Activated T-cell treated with anti-CD3 and anti-CD28 coated beads, Interleukin-2, amount 50 U/mL, for 4 hours (primary cell): ENCODE results near the gene HAT1. TPM values are rescaled to one million over a fixed set of nuclear protein-coding genes. Genes with fewer than 3 reads are reported as not detected.
"Not testable (repeated sequence)": the region's sequence is repeated elsewhere in the genome, so short reads cannot be mapped to it uniquely, and the experiment has no call there.

ENCODE experiments used
- ATAC-seq, 2 donors: fragments of 200-7000 bp; cut with Tn5 transposase; one replicate each; pipeline ENCODE4 v1.10.0; 2021
- DNase-seq: peaks from one replicate; pipeline ENCODE4 v3.0.0-alpha.2; 2020
- H3K27me3 Mint-ChIP-seq: one replicate; pipeline ENCODE4 v1.8.0; 2021; ENCODE audit warnings: low read depth, mixed read lengths
- H3K36me3 Mint-ChIP-seq: one replicate; pipeline ENCODE4 v1.8.0; 2022; ENCODE audit warnings: mixed read lengths; ENCODE audit not compliant: insufficient read depth
- H3K4me1 Mint-ChIP-seq: one replicate; pipeline ENCODE4 v1.8.0; 2021; ENCODE audit warnings: low read depth, mixed read lengths
- H3K4me3 Mint-ChIP-seq: one replicate; pipeline ENCODE4 v1.8.0; 2021; ENCODE audit warnings: mild to moderate bottlenecking, moderate library complexity, mixed read lengths
- H3K9me3 Mint-ChIP-seq: one replicate; pipeline ENCODE4 v1.8.0; 2021; ENCODE audit warnings: mixed read lengths
- total RNA-seq, 3 donors: library from RNA; stranded (reverse); gene quantifications; one replicate each; pipeline ENCODE4 v1.2.1, GENCODE V29; 2021

The HAT1 gene
- total RNA-seq, 3 donors from 2014 or later = 75.7 to 77.6 (median 76.6) TPM

GRCh38 chr2:171972329-171972982 is 50.2 kb downstream of the HAT1 start:
- Mint-ChIP-seq H3K36me3 (peaks cover 33% of the 10 kb centered on the region), H3K4me1 (no peaks in the 10 kb centered on the region), H3K9me3 (no peaks in the 10 kb centered on the region), H3K4me3 (no peak overlapping the region), H3K27me3 (no peaks in the 10 kb centered on the region)
- ATAC-seq (no peak), DNase-seq (no peak)

DNA sequence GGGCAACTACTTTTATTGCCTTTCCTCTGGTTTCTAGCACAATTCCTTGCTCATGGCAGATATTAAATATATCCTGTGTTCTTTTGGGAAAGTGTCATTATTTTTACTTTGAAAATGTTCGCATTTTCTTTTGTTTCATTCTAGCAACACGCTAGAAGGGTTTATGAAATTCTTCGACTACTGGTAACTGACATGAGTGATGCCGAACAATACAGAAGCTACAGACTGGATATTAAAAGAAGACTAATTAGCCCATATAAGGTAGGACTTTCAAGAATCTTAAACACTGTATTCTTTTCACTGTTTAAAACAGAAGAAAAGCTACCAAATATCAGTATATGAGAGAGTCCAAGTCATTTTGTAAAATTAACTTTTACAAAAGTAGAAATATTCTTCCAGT is 56.8 kb downstream of the HAT1 start:
- H3K36me3 Mint-ChIP-seq = peaks cover 50% of the 10 kb centered on the region
- DNase-seq = no peak
- no peaks in the 10 kb centered on the region for H3K27me3 Mint-ChIP-seq
- ATAC-seq = no peak
- H3K4me3 Mint-ChIP-seq = no peak overlapping the region
- no peaks in the 10 kb centered on the region for H3K9me3 Mint-ChIP-seq
- no peaks in the 10 kb centered on the region for H3K4me1 Mint-ChIP-seq

DNA sequence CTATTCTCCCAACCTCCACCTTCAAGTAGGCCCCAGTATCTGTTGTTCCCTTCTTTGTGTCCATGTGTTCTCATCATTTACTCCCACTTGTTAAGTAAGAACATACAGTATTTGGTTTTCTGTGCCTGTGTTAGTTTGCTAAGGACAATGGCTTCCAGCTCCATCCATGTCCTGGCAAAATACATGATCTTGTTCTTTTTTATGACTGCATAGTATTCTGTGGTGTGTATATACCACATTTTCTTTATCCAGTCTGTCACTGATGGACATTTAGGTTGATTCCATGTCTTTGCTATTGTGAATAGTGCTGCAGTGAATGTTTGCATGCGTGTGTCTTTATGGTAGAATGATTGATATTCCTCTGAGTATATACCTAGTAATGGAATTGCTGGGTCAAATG is 61.7 kb downstream of the HAT1 start:
- H3K4me3 Mint-ChIP-seq, ATAC-seq, H3K9me3 Mint-ChIP-seq, H3K4me1 Mint-ChIP-seq, H3K27me3 Mint-ChIP-seq, DNase-seq: not testable (repeated sequence)
- H3K36me3 Mint-ChIP-seq = peaks cover 28% of the 10 kb centered on the region

- ATAC-seq (no peak), DNase-seq (no peak)
- Mint-ChIP-seq H3K36me3 (peaks cover 21% of the 10 kb centered on the region), H3K4me3 (no peak overlapping the region), H3K27me3 (no peaks in the 10 kb centered on the region), H3K4me1 (no peaks in the 10 kb centered on the region), H3K9me3 (no peaks in the 10 kb centered on the region)
These were observed 62.8 kb downstream of the HAT1 start for GRCh38 chr2:171985076-171985475.

DNA sequence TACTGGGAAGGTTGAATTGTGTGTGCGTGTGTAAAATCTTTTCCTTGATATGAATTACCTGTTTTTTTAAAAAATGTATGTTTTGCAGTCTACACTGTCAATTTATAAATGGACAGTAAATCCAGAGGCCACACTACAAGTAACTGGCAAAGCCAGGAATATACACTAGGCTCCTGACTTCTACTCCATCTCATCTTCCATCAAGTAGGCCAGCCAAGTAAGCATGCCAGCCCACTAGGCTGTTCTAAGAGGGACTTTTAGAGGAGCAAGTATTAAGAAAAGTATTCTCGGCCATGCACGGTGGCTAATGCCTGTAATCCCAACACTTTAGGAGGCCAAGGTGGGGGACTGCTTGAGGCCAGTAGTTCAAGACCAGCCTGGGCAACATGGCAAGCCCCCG is 64.5 kb downstream of the HAT1 start:
- H3K27me3 Mint-ChIP-seq = no peaks in the 10 kb centered on the region
- H3K4me3 Mint-ChIP-seq = no peak overlapping the region
- ATAC-seq (no peak), DNase-seq (no peak)
- H3K9me3 Mint-ChIP-seq = no peaks in the 10 kb centered on the region
- peaks cover 18% of the 10 kb centered on the region for H3K36me3 Mint-ChIP-seq
- peaks cover 2% of the 10 kb centered on the region for H3K4me1 Mint-ChIP-seq

DNA sequence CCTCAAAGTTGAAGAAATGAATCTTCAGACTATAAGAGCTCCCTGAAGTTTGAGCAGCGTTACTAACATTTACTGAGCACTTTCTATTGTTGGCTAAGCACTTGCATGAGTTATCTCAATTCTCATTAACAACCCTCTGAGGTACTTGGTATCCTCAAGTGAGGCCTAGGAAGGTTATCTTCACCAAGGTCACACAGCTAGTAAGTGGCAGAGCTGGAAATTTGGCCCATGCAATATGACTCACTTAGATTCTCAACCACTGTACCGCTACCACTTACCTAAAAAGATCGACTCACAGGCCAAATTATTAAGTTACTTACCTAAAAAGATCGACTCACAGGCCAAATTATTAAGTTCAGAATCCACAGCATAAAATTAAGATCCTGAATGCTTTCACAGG is 68.8 kb downstream of the HAT1 start:
- Mint-ChIP-seq H3K36me3 (no peaks in the 10 kb centered on the region), H3K4me1 (peaks cover 2% of the 10 kb centered on the region), H3K4me3 (no peak overlapping the region), H3K9me3 (no peaks in the 10 kb centered on the region), H3K27me3 (peaks cover 6% of the 10 kb centered on the region)
- ATAC-seq (peak in 1 of 2 donors; percentile 32), DNase-seq (no peak)

GRCh38 chr2:171995586-171995985 is 73.3 kb downstream of the HAT1 start:
- Mint-ChIP-seq H3K4me1 (peaks cover 17% of the 10 kb centered on the region), H3K36me3 (no peaks in the 10 kb centered on the region), H3K4me3 (no peak overlapping the region), H3K27me3 (peaks cover 9% of the 10 kb centered on the region), H3K9me3 (no peaks in the 10 kb centered on the region)
- DNase-seq (no peak), ATAC-seq (no peak)

DNA sequence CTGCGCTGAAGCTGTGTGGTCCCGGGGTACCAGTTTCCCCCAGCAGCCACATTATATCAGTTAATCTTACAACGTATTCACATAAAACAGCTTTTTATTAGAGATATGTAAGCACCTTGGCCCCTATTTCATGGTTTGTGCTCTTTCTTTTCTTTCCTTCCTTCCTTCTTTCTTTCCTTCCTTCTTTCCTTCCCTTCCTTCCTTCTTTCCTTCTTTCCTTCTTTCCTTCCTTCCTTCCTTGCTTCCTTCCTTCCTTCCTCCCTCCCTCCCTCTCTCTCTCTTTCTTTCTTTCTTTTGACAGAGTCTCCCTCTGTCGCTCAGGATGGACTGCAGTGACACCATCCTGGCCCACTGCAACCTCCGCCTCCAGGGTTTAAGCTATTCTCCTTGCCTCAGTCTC is 73.8 kb downstream of the HAT1 start:
- Mint-ChIP-seq H3K4me1 (peaks cover 19% of the 10 kb centered on the region), H3K36me3 (no peaks in the 10 kb centered on the region), H3K9me3 (no peaks in the 10 kb centered on the region), H3K27me3 (peaks cover 9% of the 10 kb centered on the region), H3K4me3 (no peak overlapping the region)
- ATAC-seq (no peak), DNase-seq (no peak)

GRCh38 chr2:171997031-171997430 is 74.8 kb downstream of the HAT1 start:
- not testable (repeated sequence) for H3K4me3 Mint-ChIP-seq, DNase-seq, H3K9me3 Mint-ChIP-seq, H3K27me3 Mint-ChIP-seq, ATAC-seq, H3K36me3 Mint-ChIP-seq
- peaks cover 20% of the 10 kb centered on the region for H3K4me1 Mint-ChIP-seq

- DNase-seq = no peak
- ATAC-seq = no peak
- Mint-ChIP-seq H3K36me3 (no peaks in the 10 kb centered on the region), H3K4me1 (peaks cover 20% of the 10 kb centered on the region), H3K4me3 (peak overlapping the region; percentile 89), H3K27me3 (peaks cover 9% of the 10 kb centered on the region), H3K9me3 (no peaks in the 10 kb centered on the region)
These were observed 76.9 kb downstream of the HAT1 start for GRCh38 chr2:171999161-171999560.

GRCh38 chr2:171999604-172000469 is 77.6 kb downstream of the HAT1 start, which contains the start of gene METAP1D:
TSS of gene METAP1D (plus strand) at chr2:171999953. CDS start at chr2:171999970, 17 bp downstream.
- DNase-seq (peak; percentile 80), ATAC-seq (peak; percentile 94 to 98)
- Mint-ChIP-seq H3K9me3 (no peaks in the 10 kb centered on the region), H3K36me3 (no peaks in the 10 kb centered on the region), H3K27me3 (peaks cover 7% of the 10 kb centered on the region), H3K4me3 (peak within 1 kb of the TSS; percentile 89), H3K4me1 (peaks cover 20% of the 10 kb centered on the region)

- Mint-ChIP-seq H3K27me3 (peaks cover 4% of the 10 kb centered on the region), H3K9me3 (no peaks in the 10 kb centered on the region), H3K36me3 (no peaks in the 10 kb centered on the region), H3K4me3 (peak overlapping the region; percentile 89), H3K4me1 (peaks cover 20% of the 10 kb centered on the region)
- no peak for ATAC-seq
- DNase-seq = no peak
These were observed 78.6 kb downstream of the HAT1 start for GRCh38 chr2:172000696-172001361.

GRCh38 chr2:172007372-172007771 is 85.1 kb downstream of the HAT1 start:
- peaks cover 13% of the 10 kb centered on the region for H3K4me1 Mint-ChIP-seq
- peaks cover 7% of the 10 kb centered on the region for H3K36me3 Mint-ChIP-seq
- no peak for ATAC-seq
- no peak overlapping the region for H3K4me3 Mint-ChIP-seq
- no peaks in the 10 kb centered on the region for H3K27me3 Mint-ChIP-seq
- no peak for DNase-seq
- no peaks in the 10 kb centered on the region for H3K9me3 Mint-ChIP-seq

DNA sequence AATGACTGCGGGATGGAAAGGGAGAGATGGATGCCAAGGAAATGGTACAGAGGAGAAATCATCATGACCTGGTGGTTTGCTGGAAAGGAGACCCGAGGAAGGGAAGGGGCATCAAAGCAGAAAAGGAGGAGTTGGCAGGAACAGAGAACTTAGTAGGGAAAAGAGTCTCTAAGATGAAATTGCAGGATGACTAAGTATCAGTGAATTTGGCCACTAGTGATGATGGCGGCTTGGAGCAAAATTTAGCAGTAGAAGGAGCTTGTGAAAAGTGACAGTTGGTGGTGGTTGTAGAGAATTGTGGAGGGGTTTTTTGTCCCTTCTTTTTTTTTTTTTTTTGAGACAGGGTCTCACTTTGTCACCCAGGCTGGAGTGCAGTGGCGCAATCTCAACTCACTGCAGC is 87.6 kb downstream of the HAT1 start:
- Mint-ChIP-seq H3K9me3 (no peaks in the 10 kb centered on the region), H3K4me1 (peaks cover 16% of the 10 kb centered on the region), H3K36me3 (peaks cover 7% of the 10 kb centered on the region), H3K27me3 (no peaks in the 10 kb centered on the region), H3K4me3 (no peak overlapping the region)
- DNase-seq = no peak
- no peak for ATAC-seq
